HepG2 (cell line): ENCODE measurements around the gene AP2A2.

Source experiments
- TCF7L2 ChIP-seq: IDR thresholded peaks from 2 replicates; pipeline ENCODE4 v1.6.1; 2011; ENCODE audit warnings: mild to moderate bottlenecking, low read depth, low read length, moderate library complexity
- ZNF367 ChIP-seq: sonication (generic); formaldehyde crosslinking; IDR thresholded peaks from 2 replicates; pipeline ENCODE4 v1.4.0; 2020; ENCODE audit warnings: missing genetic modification reagents, borderline replicate concordance

GRCh38 chr11:908273-908672, 17.4 kb upstream of the AP2A2 start:
- TF ChIP-seq TCF7L2: no peak
- TF ChIP-seq ZNF367: no peak
